Heart left ventricle (tissue), 16 donors: ENCODE measurements around the gene DOHH. TPM values are rescaled to one million over a fixed set of nuclear protein-coding genes. Genes with fewer than 3 reads are reported as not detected.

ENCODE experiments used
- ATAC-seq, 4 donors: fragments of 200-7000 bp; cut with Tn5 transposase; one replicate each; pipeline ENCODE4 v1.9.1; 2020 to 2022; ENCODE audit warnings: moderate library complexity in 4 of 4, mild to moderate bottlenecking in 3 of 4, moderate number of reproducible peaks in 1 of 4
- DNase-seq, 5 donors: peaks; one replicate each; pipeline ENCODE4 v3.0.0-alpha.2; 2020
- H3K27ac ChIP-seq, 12 donors: fragments of 200-600 bp; sonication (generic) in 4 of 12; one replicate each; pipeline versions ENCODE4 v1.5.0 to v1.8.0; 2016 to 2022; ENCODE audit warnings: mild to moderate bottlenecking in 2 of 12
- H3K27me3 ChIP-seq, 9 donors: fragments of 200-600 bp; sonication (generic) in 2 of 9; one replicate each; pipeline versions ENCODE4 v1.5.1 to v1.8.0; 2016 to 2022; ENCODE audit warnings: mild to moderate bottlenecking in 3 of 9
- H3K36me3 ChIP-seq, 9 donors: fragments of 200-600 bp; sonication (generic) in 2 of 9; one replicate each; pipeline versions ENCODE4 v1.5.0 to v1.8.0; 2018 to 2022; ENCODE audit warnings: mild to moderate bottlenecking in 2 of 9
- H3K4me1 ChIP-seq, 12 donors: fragments of 200-600 bp; sonication (generic) in 4 of 12; one replicate each; pipeline versions ENCODE4 v1.5.0 to v1.8.0; 2016 to 2022; ENCODE audit warnings: mild to moderate bottlenecking in 3 of 12
- H3K4me3 ChIP-seq, 12 donors: fragments of 200-600 bp; sonication (generic) in 4 of 12; one replicate each; pipeline versions ENCODE4 v1.5.0 to v1.8.0; 2017 to 2022; ENCODE audit warnings: mild to moderate bottlenecking in 9 of 12, moderate library complexity in 4 of 12
- H3K9me3 ChIP-seq, 12 donors: fragments of 200-600 bp; sonication (generic) in 4 of 12; one replicate each; pipeline versions ENCODE4 v1.5.0 to v1.8.0; 2016 to 2022; ENCODE audit warnings: mild to moderate bottlenecking in 1 of 12
- CTCF ChIP-seq, 12 donors: fragments of 200-600 bp; sonication (generic) in 4 of 12; IDR thresholded peaks; one replicate each; pipeline versions ENCODE4 v1.5.0 to v1.8.0; 2018 to 2022; ENCODE audit warnings: antibody characterized with exemption in 12 of 12, mild to moderate bottlenecking in 5 of 12
- POLR2A ChIP-seq, 2 donors: fragments of 450-650 bp; IDR thresholded peaks; one replicate each; pipeline ENCODE4 v1.6.1; 2017; ENCODE audit warnings: antibody characterized with exemption in 2 of 2, mild to moderate bottlenecking in 2 of 2, moderate library complexity in 2 of 2
- WGBS, 4 donors: extraction: QIAGEN DNeasy Blood & Tissue Kit in 2 of 4; methylation state at CpG; one replicate each; pipeline versions ENCODE4 v1.1.5 to v1.1.7; 2013 to 2018; 5-methylcytosine and 5-hydroxymethylcytosine counted together
- intact Hi-C, 10 donors: fragments of 100-400 bp; cut with DNase I; formaldehyde crosslinking; loops; one replicate each; pipeline versions ENCODE4 v1.11.1 to v1.14.2; 2022
- polyA plus RNA-seq, 2 donors: library from polyadenylated mRNA; stranded (reverse); fragments of 200-250 nt; gene quantifications; one replicate each; pipeline ENCODE4 v1.2.3, GENCODE V29; 2013
- total RNA-seq, 9 donors: library from RNA; depleted of rRNA in 2 of 9; stranded (reverse); fragments of >200 nt in 2 of 9; fragmentation: NEBNext Ultra II Directional in 3 of 9; extraction: Animal tissue kit (Norgen Biotek cat#: 25700) in 3 of 9; gene quantifications; one replicate each; pipeline versions ENCODE4 v1.1.0 to v1.2.4, GENCODE V29; 2016 to 2023
- donor health status: ischemic (EF 13 %, LVEDD 7.1; RV severe dilation, severe dysfunction).
- donor health status: healthy with polysubstance abuse.
- donor health status: DM: no; HTN: yes; CAD: no.
- donor health status: DM: no; HTN: no; CAD: no.
- donor health status: ischemic (EF 25% LVEDD 6.9; RV normal size, moderate dysfunction).
- donor health status: ischemic (EF 25% LVEDD 5.7; RV mildly dilated, moderate dysfunction).
- donor health status: healthy.
- donor health status: DM: yes; HTN: yes; CAD: no.
- donor health status: ischemic (EF 35%, LVEDD 5.7; RV mildly dilated, moderate dysfunction).
- donor health status: nonischemic (EF 11% LVEDD 7.7; RV severe dilation, severe dysfunction).
- donor health status: DM: yes; HTN: yes; CAD: no.
- donor health status: PGD.
- donor health status: ischemic (EF 29% LVEDD 5.4; RV normal size, mild dysfunction).
- donor health status: nonischemic (EF 23%, LVEDD 6.1; RV moderate dilation, normal function).

The DOHH gene
- total and polyA plus RNA-seq, 11 donors: 7.4 to 34.3 (median 12.2) TPM

GRCh38 chr19:3517638-3518037 lies 17.2 kb upstream of the DOHH start:
- Histone ChIP-seq H3K9me3 (no peaks in the 10 kb centered on the region), H3K27me3 (no peaks in the 10 kb centered on the region), H3K4me3 (no peak overlapping the region), H3K27ac (no peak overlapping the region), H3K4me1 (peaks cover 0 to 34% (median 10%) of the 10 kb centered on the region in 12 donors), H3K36me3 (peaks cover 0 to 35% (median 7%) of the 10 kb centered on the region in 9 donors)
- DNase-seq (no peak), ATAC-seq (no peak)
- intact Hi-C loops: no loop called here
- no peak for TF ChIP-seq CTCF (IDR thresholded peaks at IDR 0.05)
- no peak for TF ChIP-seq POLR2A (IDR thresholded peaks at IDR 0.05)
- WGBS, 4 donors: 85 to 93% (median 91%) methylated on average over 2 of the region's 2 CpGs

GRCh38 chr19:3516675-3517207 lies 16.3 kb upstream of the DOHH start:
- 75 to 81% (median 77%) methylated on average over 6 to 15 of the region's 15 CpGs for WGBS, 4 donors
- H3K27me3 ChIP-seq: no peaks in the 10 kb centered on the region
- no peak for DNase-seq
- TF ChIP-seq CTCF (IDR thresholded peaks at IDR 0.05) (no peak), POLR2A (IDR thresholded peaks at IDR 0.05) (no peak)
- peaks cover 0 to 32% (median 5%) of the 10 kb centered on the region in 9 donors for H3K36me3 ChIP-seq
- peaks cover 0 to 43% (median 11%) of the 10 kb centered on the region in 12 donors for H3K4me1 ChIP-seq
- H3K9me3 ChIP-seq: no peaks in the 10 kb centered on the region
- H3K4me3 ChIP-seq: no peak overlapping the region
- no peak overlapping the region for H3K27ac ChIP-seq
- ATAC-seq: no peak
- intact Hi-C loops: no loop called here

- Histone ChIP-seq H3K27me3 (no peaks in the 10 kb centered on the region), H3K4me1 (peaks cover 0 to 51% (median 11%) of the 10 kb centered on the region in 12 donors), H3K9me3 (no peaks in the 10 kb centered on the region), H3K36me3 (peaks cover 0 to 27% (median 5%) of the 10 kb centered on the region in 9 donors), H3K27ac (no peak overlapping the region), H3K4me3 (no peak overlapping the region)
- no peak for TF ChIP-seq CTCF (IDR thresholded peaks at IDR 0.05)
- TF ChIP-seq POLR2A (IDR thresholded peaks at IDR 0.05): no peak
- WGBS, 4 donors: 65 to 76% (median 73%) methylated on average over 15 of the region's 15 CpGs
- DNase-seq (no peak), ATAC-seq (no peak)
- intact Hi-C loops: no loop called here
These were observed 15.5 kb upstream of the DOHH start for GRCh38 chr19:3515891-3516422.

GRCh38 chr19:3514930-3515329 lies 14.5 kb upstream of the DOHH start:
- Histone ChIP-seq H3K36me3 (peaks cover 0 to 25% (median 5%) of the 10 kb centered on the region in 9 donors), H3K27me3 (no peaks in the 10 kb centered on the region), H3K4me1 (peaks cover 0 to 50% (median 11%) of the 10 kb centered on the region in 12 donors), H3K4me3 (no peak overlapping the region), H3K27ac (no peak overlapping the region), H3K9me3 (no peaks in the 10 kb centered on the region)
- TF ChIP-seq CTCF (IDR thresholded peaks at IDR 0.05) (no peak), POLR2A (IDR thresholded peaks at IDR 0.05) (no peak)
- no peak for ATAC-seq
- 87 to 91% (median 89%) methylated on average over 10 to 12 of the region's 12 CpGs for WGBS, 4 donors
- intact Hi-C loops: no loop called here
- no peak for DNase-seq
